Type B pancreatic cell (in vitro differentiated cells): Measurements from ENCODE around the gene CUL4A. TPM values are rescaled to one million over a fixed set of nuclear protein-coding genes. Genes with fewer than 3 reads are reported as not detected.
A peak's percentile ranks its signal among the peaks of the same experiment; 100 is the strongest.

Source experiments
- DNase-seq: peaks from one replicate; pipeline ENCODE4 v3.0.0; 2021; ENCODE audit warnings: mixed read lengths; ENCODE audit not compliant: unreplicated experiment; ENCODE audit errors: extremely low spot score
- H3K27ac Mint-ChIP-seq: 2 replicates; pipeline ENCODE4 v1.8.0; 2021; ENCODE audit warnings: mild to moderate bottlenecking, mixed read lengths
- H3K27me3 Mint-ChIP-seq: 2 replicates; pipeline ENCODE4 v1.8.0; 2021; ENCODE audit warnings: mixed read lengths
- H3K36me3 Mint-ChIP-seq: 2 replicates; pipeline ENCODE4 v1.8.0; 2021; ENCODE audit warnings: mixed read lengths
- H3K4me1 Mint-ChIP-seq: one replicate; pipeline ENCODE4 v1.8.0; 2021; ENCODE audit warnings: mixed read lengths; ENCODE audit not compliant: unreplicated experiment
- H3K4me3 Mint-ChIP-seq: 2 replicates; pipeline ENCODE4 v1.8.0; 2021; ENCODE audit warnings: mild to moderate bottlenecking, mixed read lengths
- H3K9me3 Mint-ChIP-seq: 2 replicates; pipeline ENCODE4 v1.8.0; 2021; ENCODE audit warnings: mixed read lengths
- total RNA-seq: library from RNA; stranded (reverse); gene quantifications from 2 replicates; pipeline ENCODE4 v1.2.1, GENCODE V29; 2021; ENCODE audit warnings: low replicate concordance
- TF ChIP-seq, protein P1 (sequence below): fragments of 200-600 bp; sonication (generic); conservative IDR thresholded peaks from 2 replicates; pipeline ENCODE4 v1.5.0; 2021; ENCODE audit warnings: antibody characterized with exemption, mild to moderate bottlenecking

The CUL4A gene
- total RNA-seq, 1 donor from 2014 or later = 64.6 TPM

DNA sequence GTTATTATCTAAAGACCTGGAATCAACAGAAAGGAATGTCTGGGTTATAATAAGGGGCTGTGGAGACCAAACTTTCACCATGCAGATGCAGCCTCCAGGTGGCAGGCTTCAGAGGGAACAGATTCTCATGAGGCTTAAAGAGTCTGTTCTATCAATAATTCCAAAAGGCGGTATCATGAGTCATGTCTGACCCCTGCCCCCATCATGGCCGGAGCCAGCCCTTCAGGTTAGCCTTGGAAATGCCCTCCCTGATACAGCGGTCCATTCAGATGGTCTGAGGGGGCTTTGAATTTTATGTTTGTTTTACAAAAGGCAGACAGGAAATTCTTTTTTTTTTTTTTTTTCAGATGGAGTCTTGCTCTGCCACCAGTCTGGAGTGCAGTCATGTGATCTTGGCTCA lies 66.0 kb downstream of the CUL4A start:
- H3K4me1 Mint-ChIP-seq = peaks cover 16% of the 10 kb centered on the region
- TF ChIP-seq, protein P1, sequence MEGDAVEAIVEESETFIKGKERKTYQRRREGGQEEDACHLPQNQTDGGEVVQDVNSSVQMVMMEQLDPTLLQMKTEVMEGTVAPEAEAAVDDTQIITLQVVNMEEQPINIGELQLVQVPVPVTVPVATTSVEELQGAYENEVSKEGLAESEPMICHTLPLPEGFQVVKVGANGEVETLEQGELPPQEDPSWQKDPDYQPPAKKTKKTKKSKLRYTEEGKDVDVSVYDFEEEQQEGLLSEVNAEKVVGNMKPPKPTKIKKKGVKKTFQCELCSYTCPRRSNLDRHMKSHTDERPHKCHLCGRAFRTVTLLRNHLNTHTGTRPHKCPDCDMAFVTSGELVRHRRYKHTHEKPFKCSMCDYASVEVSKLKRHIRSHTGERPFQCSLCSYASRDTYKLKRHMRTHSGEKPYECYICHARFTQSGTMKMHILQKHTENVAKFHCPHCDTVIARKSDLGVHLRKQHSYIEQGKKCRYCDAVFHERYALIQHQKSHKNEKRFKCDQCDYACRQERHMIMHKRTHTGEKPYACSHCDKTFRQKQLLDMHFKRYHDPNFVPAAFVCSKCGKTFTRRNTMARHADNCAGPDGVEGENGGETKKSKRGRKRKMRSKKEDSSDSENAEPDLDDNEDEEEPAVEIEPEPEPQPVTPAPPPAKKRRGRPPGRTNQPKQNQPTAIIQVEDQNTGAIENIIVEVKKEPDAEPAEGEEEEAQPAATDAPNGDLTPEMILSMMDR = peak; percentile 76
- no peaks in the 10 kb centered on the region for H3K27me3 Mint-ChIP-seq
- peak overlapping the region; percentile 83 for H3K27ac Mint-ChIP-seq
- peaks cover 6% of the 10 kb centered on the region for H3K9me3 Mint-ChIP-seq
- DNase-seq = no peak
- H3K4me3 Mint-ChIP-seq = no peak overlapping the region
- H3K36me3 Mint-ChIP-seq = peaks cover 4% of the 10 kb centered on the region

DNA sequence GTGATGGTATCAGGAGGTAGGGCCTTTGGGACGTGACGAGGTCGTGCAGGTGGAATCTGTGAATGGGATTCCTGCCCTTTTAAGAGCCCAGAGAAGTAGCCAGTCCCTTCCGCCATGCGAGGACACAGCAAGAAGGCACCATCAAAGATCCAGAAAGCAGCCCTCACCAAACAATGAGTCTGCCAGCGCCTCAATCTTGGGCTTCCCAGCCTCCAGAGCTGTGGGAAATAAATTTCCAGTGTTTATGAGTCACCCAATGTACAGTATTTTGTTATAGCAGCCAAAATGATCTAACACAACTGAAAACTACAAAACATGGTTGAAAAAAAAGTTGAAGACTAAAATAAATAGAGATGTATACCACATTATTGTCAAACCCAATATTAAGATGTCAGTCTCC lies 70.7 kb downstream of the CUL4A start:
- H3K4me3 Mint-ChIP-seq = no peak overlapping the region
- no peaks in the 10 kb centered on the region for H3K36me3 Mint-ChIP-seq
- H3K4me1 Mint-ChIP-seq = peaks cover 7% of the 10 kb centered on the region
- no peak overlapping the region for H3K27ac Mint-ChIP-seq
- H3K9me3 Mint-ChIP-seq = peaks cover 6% of the 10 kb centered on the region
- peaks cover 3% of the 10 kb centered on the region for H3K27me3 Mint-ChIP-seq
- DNase-seq = no peak
- TF ChIP-seq, protein P1 = no peak

DNA sequence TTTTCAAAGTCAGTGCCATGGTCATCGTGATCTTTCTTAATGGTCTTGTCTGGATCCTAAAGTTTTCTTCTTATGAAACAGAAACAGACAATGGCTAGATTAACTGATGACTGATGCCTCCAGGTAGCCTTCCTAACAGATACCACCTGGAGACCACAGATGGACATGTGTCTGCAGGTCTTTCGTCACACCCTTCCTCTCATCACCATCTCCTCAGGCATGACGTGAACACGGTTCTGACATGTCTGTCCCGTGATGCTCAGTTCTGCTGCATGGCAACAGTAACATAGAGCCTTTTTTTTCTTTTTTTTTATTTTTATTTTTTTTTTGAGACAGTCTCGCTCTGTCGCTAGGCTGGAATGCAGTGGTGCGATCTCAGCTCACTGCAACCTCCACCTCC lies 74.5 kb downstream of the CUL4A start:
- Mint-ChIP-seq H3K27ac (no peak overlapping the region), H3K36me3 (no peaks in the 10 kb centered on the region), H3K4me1 (no peaks in the 10 kb centered on the region), H3K9me3 (no peaks in the 10 kb centered on the region), H3K4me3 (no peak overlapping the region), H3K27me3 (peaks cover 25% of the 10 kb centered on the region)
- TF ChIP-seq, protein P1 = no peak
- DNase-seq = no peak

DNA sequence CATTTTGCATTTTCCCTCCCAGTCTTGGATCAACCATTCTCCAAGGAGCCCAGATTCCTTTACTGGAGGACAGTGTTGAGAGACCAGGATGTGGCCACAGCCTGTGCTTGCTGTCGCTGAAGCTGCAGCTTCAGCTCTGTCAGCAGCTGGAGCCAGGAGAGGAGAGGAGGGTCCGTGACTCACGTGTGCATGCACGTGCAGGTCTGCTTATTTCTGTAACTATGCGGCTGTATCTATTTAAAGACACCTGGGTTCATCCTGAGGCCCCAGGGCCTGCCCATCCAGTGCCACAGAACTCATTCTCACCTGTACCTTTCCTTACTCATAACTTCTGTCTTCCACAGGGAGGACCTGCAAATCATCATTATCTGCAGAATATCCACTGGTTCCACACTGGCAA lies 79.5 kb downstream of the CUL4A start:
- DNase-seq = no peak
- H3K36me3 Mint-ChIP-seq = no peaks in the 10 kb centered on the region
- TF ChIP-seq, protein P1 = no peak
- H3K27ac Mint-ChIP-seq = no peak overlapping the region
- peaks cover 52% of the 10 kb centered on the region for H3K27me3 Mint-ChIP-seq
- H3K9me3 Mint-ChIP-seq = no peaks in the 10 kb centered on the region
- H3K4me3 Mint-ChIP-seq = no peak overlapping the region
- peaks cover 11% of the 10 kb centered on the region for H3K4me1 Mint-ChIP-seq

DNA sequence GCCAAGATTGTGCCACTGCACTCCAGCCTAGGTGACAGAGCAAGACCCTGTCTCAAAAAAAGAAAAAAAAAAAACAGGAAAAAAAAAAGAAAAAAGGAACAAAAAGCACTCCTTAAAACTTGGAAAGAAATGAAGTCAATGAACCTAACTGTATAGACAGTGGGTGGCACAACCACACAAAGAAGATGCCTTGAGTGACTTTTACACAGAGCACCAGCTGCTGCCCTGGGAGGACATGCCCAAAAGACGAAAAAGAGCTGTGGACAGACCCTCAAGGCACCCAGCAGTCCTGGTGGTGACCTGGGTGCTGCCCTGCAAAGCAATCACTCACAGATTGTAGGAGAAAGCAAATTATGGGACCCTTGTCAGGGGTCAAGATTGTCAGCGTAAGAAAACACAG lies 81.7 kb downstream of the CUL4A start:
- Mint-ChIP-seq H3K27ac (peak overlapping the region; percentile 98), H3K9me3 (no peaks in the 10 kb centered on the region), H3K4me3 (peak overlapping the region; percentile 65), H3K36me3 (no peaks in the 10 kb centered on the region), H3K4me1 (peaks cover 11% of the 10 kb centered on the region), H3K27me3 (peaks cover 49% of the 10 kb centered on the region)
- no peak for DNase-seq
- TF ChIP-seq, protein P1 = no peak
